H9 (cell line): ENCODE results near the gene POLR2M. TPM values are rescaled to one million over a fixed set of nuclear protein-coding genes. Genes with fewer than 3 reads are reported as not detected.

Source experiments
- DNase-seq: peaks from one replicate; pipeline ENCODE4 v3.0.0-alpha.2; 2017
- H2AFZ ChIP-seq: one replicate; pipeline ENCODE4 v1.6.1; 2013; ENCODE audit warnings: mild to moderate bottlenecking, low read length, control low read depth, moderate library complexity
- H2AK5ac ChIP-seq: 2 replicates; pipeline ENCODE4 v1.6.1; 2013; ENCODE audit warnings: low read length, control low read depth, mixed read lengths; ENCODE audit not compliant: insufficient read length
- H2BK120ac ChIP-seq: one replicate; pipeline ENCODE4 v1.6.1; 2013; ENCODE audit warnings: low read depth, mild to moderate bottlenecking, low read length, control low read depth, inconsistent platforms; ENCODE audit not compliant: poor library complexity, severe bottlenecking
- H2BK12ac ChIP-seq: 2 replicates; pipeline ENCODE4 v1.6.1; 2013; ENCODE audit warnings: low read length, control low read depth, mixed read lengths, low read depth; ENCODE audit not compliant: insufficient read length
- H2BK15ac ChIP-seq: 2 replicates; pipeline ENCODE4 v1.6.1; 2013; ENCODE audit warnings: low read depth, low read length, control low read depth
- H2BK20ac ChIP-seq: one replicate; pipeline ENCODE4 v1.6.1; 2013; ENCODE audit warnings: low read depth, mild to moderate bottlenecking, low read length, control low read depth, inconsistent platforms; ENCODE audit not compliant: poor library complexity, severe bottlenecking
- H2BK5ac ChIP-seq: 2 replicates; pipeline ENCODE4 v1.6.1; 2013; ENCODE audit warnings: low read length, control low read depth, mixed read lengths; ENCODE audit not compliant: insufficient read length
- H3K14ac ChIP-seq: 2 replicates; pipeline ENCODE4 v1.6.1; 2013; ENCODE audit warnings: low read length, control low read depth; ENCODE audit not compliant: insufficient read depth
- H3K18ac ChIP-seq: 2 replicates; pipeline ENCODE4 v1.6.1; 2013; ENCODE audit warnings: low read depth, mild to moderate bottlenecking, mixed read lengths, low read length, control low read depth; ENCODE audit not compliant: insufficient read length
- H3K23ac ChIP-seq: 2 replicates; pipeline ENCODE4 v1.6.1; 2013; ENCODE audit warnings: low read length, control low read depth, mixed read lengths, low read depth; ENCODE audit not compliant: insufficient read length
- H3K23me2 ChIP-seq: 2 replicates; pipeline ENCODE4 v1.6.1; 2013; ENCODE audit warnings: low read depth, mild to moderate bottlenecking, mixed read lengths, low read length, control low read depth; ENCODE audit not compliant: insufficient read length, poor library complexity, severe bottlenecking
- H3K27ac ChIP-seq: 2 replicates; pipeline ENCODE4 v1.5.1; 2013; ENCODE audit warnings: low read length, control low read depth, mixed read lengths, low read depth; ENCODE audit not compliant: insufficient read length
- H3K27me3 ChIP-seq: 2 replicates; pipeline ENCODE4 v1.6.1; 2013; ENCODE audit warnings: low read length, control low read depth, inconsistent platforms; ENCODE audit not compliant: insufficient read depth
- H3K4ac ChIP-seq: 2 replicates; pipeline ENCODE4 v1.6.1; 2013; ENCODE audit warnings: low read depth, mild to moderate bottlenecking, control low read depth, inconsistent platforms, low read length, moderate library complexity
- H3K4me1 ChIP-seq: 2 replicates; pipeline ENCODE4 v1.6.1; 2013; ENCODE audit warnings: low read length, control low read depth, inconsistent platforms; ENCODE audit not compliant: insufficient read depth
- H3K4me2 ChIP-seq: 2 replicates; pipeline ENCODE4 v1.6.1; 2013; ENCODE audit warnings: low read length, control low read depth, mixed read lengths; ENCODE audit not compliant: insufficient read length, insufficient read depth
- H3K56ac ChIP-seq: 2 replicates; pipeline ENCODE4 v1.6.1; 2013; ENCODE audit warnings: low read depth, mild to moderate bottlenecking, mixed read lengths, low read length, control low read depth; ENCODE audit not compliant: insufficient read length
- H3K79me1 ChIP-seq: 2 replicates; pipeline ENCODE4 v1.6.1; 2013; ENCODE audit warnings: low read depth, mild to moderate bottlenecking, moderate library complexity, low read length, control low read depth, inconsistent platforms; ENCODE audit not compliant: insufficient read depth, poor library complexity, severe bottlenecking
- H3K79me2 ChIP-seq: 2 replicates; pipeline ENCODE4 v1.6.1; 2013; ENCODE audit warnings: low read length, control low read depth, inconsistent platforms; ENCODE audit not compliant: insufficient read depth
- H3K9ac ChIP-seq: 2 replicates; pipeline ENCODE4 v1.6.1; 2013; ENCODE audit warnings: low read length, control low read depth, mixed read lengths; ENCODE audit not compliant: insufficient read length; ENCODE audit errors: extremely low read depth
- H3K9me3 ChIP-seq: one replicate; pipeline ENCODE4 v1.6.1; 2013; ENCODE audit warnings: low read depth, low read length, inconsistent platforms; ENCODE audit not compliant: control insufficient read depth
- H3T11ph ChIP-seq: one replicate; pipeline ENCODE4 v1.6.1; 2013; ENCODE audit warnings: mild to moderate bottlenecking, low read length, control low read depth, inconsistent platforms
- H4K20me1 ChIP-seq: one replicate; pipeline ENCODE4 v1.6.1; 2013; ENCODE audit not compliant: control insufficient read depth, insufficient read length, insufficient read depth
- H4K5ac ChIP-seq: 2 replicates; pipeline ENCODE4 v1.6.1; 2013; ENCODE audit warnings: low read depth, mild to moderate bottlenecking, mixed read lengths, low read length, control low read depth; ENCODE audit not compliant: insufficient read length
- H4K8ac ChIP-seq: replicated peaks from 2 replicates; pipeline ENCODE4 v1.6.1; 2013; ENCODE audit warnings: low read length, control low read depth, mixed read lengths, low read depth; ENCODE audit not compliant: insufficient read length
- H4K91ac ChIP-seq: 2 replicates; pipeline ENCODE4 v1.6.1; 2013; ENCODE audit warnings: low read depth, mild to moderate bottlenecking, moderate library complexity, mixed read lengths, low read length, control low read depth; ENCODE audit not compliant: insufficient read length
- H3K27ac Mint-ChIP-seq, 3 experiments: 2 replicates in 2 of 3; 3 replicates in 1 of 3; pipeline ENCODE4 v1.8.0; 2020 to 2021; ENCODE audit warnings: mixed read lengths in 3 of 3, mild to moderate bottlenecking in 1 of 3, moderate library complexity in 1 of 3
- H3K27me3 Mint-ChIP-seq: 2 replicates; pipeline ENCODE4 v1.8.0; 2021; ENCODE audit warnings: low read depth, mild to moderate bottlenecking, moderate library complexity, mixed read lengths
- H3K36me3 Mint-ChIP-seq, 3 experiments: 2 replicates in 2 of 3; 3 replicates in 1 of 3; pipeline ENCODE4 v1.8.0; 2020 to 2021; ENCODE audit warnings: low read depth in 3 of 3, mixed read lengths in 3 of 3; ENCODE audit not compliant: insufficient read depth in 1 of 3
- H3K4me1 Mint-ChIP-seq, 2 experiments: 2 replicates each; pipeline ENCODE4 v1.8.0; 2020; ENCODE audit warnings: mixed read lengths in 2 of 2
- H3K4me3 Mint-ChIP-seq, 2 experiments: 2 replicates in 1 of 2; 3 replicates in 1 of 2; pipeline ENCODE4 v1.8.0; 2020 to 2021; ENCODE audit warnings: mild to moderate bottlenecking in 2 of 2, mixed read lengths in 2 of 2, moderate library complexity in 1 of 2
- H3K9me3 Mint-ChIP-seq, 2 experiments: 2 replicates in 1 of 2; 3 replicates in 1 of 2; pipeline ENCODE4 v1.8.0; 2020; ENCODE audit warnings: mild to moderate bottlenecking in 2 of 2, mixed read lengths in 2 of 2, moderate library complexity in 1 of 2
- WGBS: extraction: QIAGEN DNeasy Blood & Tissue Kit; methylation state at CpG from one replicate; pipeline ENCODE4 v1.1.7; 2013; ENCODE audit warnings: missing lambda C conversion rate, low lambda C conversion rate, mixed read lengths; ENCODE audit not compliant: insufficient read length; ENCODE audit errors: extremely low coverage; 5-methylcytosine and 5-hydroxymethylcytosine counted together
- total RNA-seq: library from RNA; stranded (reverse); gene quantifications from 2 replicates; pipeline ENCODE4 v1.2.1, GENCODE V29; 2021
- TF ChIP-seq, protein P1 (sequence below): fragments of 200-600 bp; sonication (generic); conservative IDR thresholded peaks from 3 replicates; pipeline ENCODE4 v1.8.0; 2021; ENCODE audit warnings: antibody characterized with exemption, mild to moderate bottlenecking

POLR2M gene
- total RNA-seq, 1 experiment from 2014 or later, result 67.3 TPM

DNA sequence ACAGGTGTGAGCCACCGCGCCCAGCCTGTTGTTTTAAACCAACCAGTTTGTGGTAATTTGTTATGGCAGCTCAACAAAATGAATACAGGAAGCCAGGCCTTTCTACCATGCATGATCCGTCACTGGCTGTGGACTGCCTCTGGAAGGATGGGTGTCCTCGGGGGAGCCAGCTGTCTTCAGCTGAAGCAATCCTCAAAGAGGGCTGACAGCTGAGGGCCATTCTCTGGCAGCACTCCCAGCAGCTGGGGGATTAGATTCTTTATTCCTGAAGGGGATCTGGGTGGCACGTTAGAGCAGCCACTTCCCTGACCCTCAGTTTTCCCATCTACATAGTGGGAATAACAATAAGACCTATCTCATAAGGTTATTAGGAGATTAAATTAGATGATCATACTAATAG, 24.4 kb downstream of the POLR2M start:
- H3K79me2 ChIP-seq, result no peaks in the 10 kb centered on the region
- H3K4ac ChIP-seq, result no peak overlapping the region
- H3K9ac ChIP-seq, result no peak overlapping the region
- no peak overlapping the region for H3T11ph ChIP-seq
- peaks cover 4 to 10% of the 10 kb centered on the region in 2 experiments; a peak in 3 of 4 replicates for H3K4me1 Mint-ChIP-seq
- H4K20me1 ChIP-seq, result no peaks in the 10 kb centered on the region
- no peak overlapping the region for H2AK5ac ChIP-seq
- no peak overlapping the region for H3K23ac ChIP-seq
- TF ChIP-seq, protein P1, sequence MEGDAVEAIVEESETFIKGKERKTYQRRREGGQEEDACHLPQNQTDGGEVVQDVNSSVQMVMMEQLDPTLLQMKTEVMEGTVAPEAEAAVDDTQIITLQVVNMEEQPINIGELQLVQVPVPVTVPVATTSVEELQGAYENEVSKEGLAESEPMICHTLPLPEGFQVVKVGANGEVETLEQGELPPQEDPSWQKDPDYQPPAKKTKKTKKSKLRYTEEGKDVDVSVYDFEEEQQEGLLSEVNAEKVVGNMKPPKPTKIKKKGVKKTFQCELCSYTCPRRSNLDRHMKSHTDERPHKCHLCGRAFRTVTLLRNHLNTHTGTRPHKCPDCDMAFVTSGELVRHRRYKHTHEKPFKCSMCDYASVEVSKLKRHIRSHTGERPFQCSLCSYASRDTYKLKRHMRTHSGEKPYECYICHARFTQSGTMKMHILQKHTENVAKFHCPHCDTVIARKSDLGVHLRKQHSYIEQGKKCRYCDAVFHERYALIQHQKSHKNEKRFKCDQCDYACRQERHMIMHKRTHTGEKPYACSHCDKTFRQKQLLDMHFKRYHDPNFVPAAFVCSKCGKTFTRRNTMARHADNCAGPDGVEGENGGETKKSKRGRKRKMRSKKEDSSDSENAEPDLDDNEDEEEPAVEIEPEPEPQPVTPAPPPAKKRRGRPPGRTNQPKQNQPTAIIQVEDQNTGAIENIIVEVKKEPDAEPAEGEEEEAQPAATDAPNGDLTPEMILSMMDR, result no peak
- H3K23me2 ChIP-seq, result no peaks in the 10 kb centered on the region
- no peak overlapping the region for H3K4me3 Mint-ChIP-seq
- H3K4me1 ChIP-seq, result no peaks in the 10 kb centered on the region
- H3K4me2 ChIP-seq, result no peak overlapping the region
- no peak overlapping the region for H2BK20ac ChIP-seq
- no peak overlapping the region for H3K27ac ChIP-seq
- no peaks in the 10 kb centered on the region for H3K79me1 ChIP-seq
- no peak overlapping the region for H4K91ac ChIP-seq
- no peaks in the 10 kb centered on the region for H3K36me3 Mint-ChIP-seq
- H3K27me3 Mint-ChIP-seq, result no peaks in the 10 kb centered on the region
- H3K9me3 Mint-ChIP-seq, result no peaks in the 10 kb centered on the region
- H3K14ac ChIP-seq, result no peak overlapping the region
- no peak overlapping the region for H2BK5ac ChIP-seq
- no peak overlapping the region for H4K5ac ChIP-seq
- H3K9me3 ChIP-seq, result no peaks in the 10 kb centered on the region
- no CpG with 5 or more reads among the region's 5 CpGs for WGBS
- no peak overlapping the region for H2BK15ac ChIP-seq
- H3K18ac ChIP-seq, result no peak overlapping the region
- no peak overlapping the region for H2AFZ ChIP-seq
- DNase-seq, result no peak
- no peak overlapping the region for H3K27ac Mint-ChIP-seq
- H2BK12ac ChIP-seq, result no peak overlapping the region
- no peak overlapping the region for H2BK120ac ChIP-seq
- no peak overlapping the region for H4K8ac ChIP-seq
- H3K27me3 ChIP-seq, result no peaks in the 10 kb centered on the region
- H3K56ac ChIP-seq, result no peak overlapping the region
